Urothelium cell line (cell line): ENCODE data around the gene TNRC6C.
"Not testable (repeated sequence)": the region's sequence is repeated elsewhere in the genome, so short reads cannot be mapped to it uniquely, and the experiment has no call there.

Experiments
- DNase-seq: peaks from one replicate; pipeline ENCODE4 v3.0.0; 2011; ENCODE audit warnings: low spot score, mixed read lengths
- FAIRE-seq: peaks from 2 replicates; lab custom pipeline; 2011; peaks lifted over from hg19 to GRCh38; lab: Jason Lieb, UNC

TNRC6C gene

GRCh38 chr17:77959926-77960521 lies 1.5 kb downstream of the TNRC6C start:
- FAIRE-seq (no peak), DNase-seq (peak; percentile 40)

DNA sequence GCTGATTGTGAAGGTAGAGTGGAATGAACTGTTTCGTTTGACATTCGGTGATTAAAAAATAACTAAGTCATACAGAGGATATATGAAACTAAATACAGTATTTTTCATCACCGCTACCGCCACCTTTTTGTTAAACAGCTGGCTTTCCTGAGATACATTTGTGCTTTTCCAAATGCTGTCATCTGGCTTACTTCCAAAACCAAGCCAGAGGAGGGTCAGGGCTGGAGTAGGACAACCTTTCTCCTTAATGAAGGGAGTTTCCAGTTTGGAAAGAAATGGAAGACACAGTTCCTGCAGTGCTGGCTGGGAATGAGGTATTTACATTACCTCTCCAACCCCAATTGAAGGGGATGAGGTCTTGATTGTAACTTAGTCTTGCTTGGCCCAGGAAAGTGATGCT lies 3.2 kb downstream of the TNRC6C start:
- FAIRE-seq: no peak
- no peak for DNase-seq

GRCh38 chr17:77962348-77962747 lies 3.8 kb downstream of the TNRC6C start:
- DNase-seq (no peak), FAIRE-seq (no peak)

DNA sequence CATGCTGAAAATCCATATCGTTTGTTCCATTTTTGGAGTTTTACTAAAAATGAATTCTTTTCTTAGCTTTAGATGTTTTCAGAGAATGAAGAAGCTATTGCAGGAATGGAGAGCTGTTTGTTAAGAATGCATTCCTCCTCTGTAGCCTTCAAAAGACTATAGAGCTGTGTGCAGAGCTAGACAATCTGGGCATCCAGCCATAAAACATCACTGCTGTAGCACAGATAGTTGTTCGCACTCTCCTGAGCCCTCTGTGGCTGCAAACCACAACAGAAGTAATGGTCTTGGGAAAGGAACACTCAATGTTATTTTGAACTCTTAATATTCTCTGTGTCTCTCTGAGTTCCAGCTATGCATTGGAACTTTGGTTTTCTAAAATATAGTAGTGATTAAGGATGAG lies 4.9 kb downstream of the TNRC6C start:
- FAIRE-seq: no peak
- DNase-seq: peak; percentile 62

DNA sequence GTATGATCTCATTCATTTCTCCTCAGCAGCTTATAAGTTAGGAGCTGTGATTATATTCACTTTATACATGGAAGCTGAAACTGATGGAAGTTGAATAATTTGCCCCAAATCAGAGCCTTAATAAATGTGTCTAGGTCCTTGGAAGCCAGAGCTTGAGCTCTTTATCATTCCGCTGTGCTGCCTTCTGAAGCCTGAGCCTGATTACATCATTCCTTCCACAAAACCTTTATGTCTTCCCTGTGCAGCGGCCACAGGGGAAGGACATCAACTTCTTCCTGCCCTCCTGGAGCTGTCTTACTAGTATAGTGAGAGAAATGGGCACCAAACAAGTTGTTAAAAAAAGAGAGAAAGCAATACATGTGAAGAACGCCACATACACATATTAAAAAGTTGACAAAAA lies 6.8 kb downstream of the TNRC6C start:
- FAIRE-seq (no peak), DNase-seq (no peak)

DNA sequence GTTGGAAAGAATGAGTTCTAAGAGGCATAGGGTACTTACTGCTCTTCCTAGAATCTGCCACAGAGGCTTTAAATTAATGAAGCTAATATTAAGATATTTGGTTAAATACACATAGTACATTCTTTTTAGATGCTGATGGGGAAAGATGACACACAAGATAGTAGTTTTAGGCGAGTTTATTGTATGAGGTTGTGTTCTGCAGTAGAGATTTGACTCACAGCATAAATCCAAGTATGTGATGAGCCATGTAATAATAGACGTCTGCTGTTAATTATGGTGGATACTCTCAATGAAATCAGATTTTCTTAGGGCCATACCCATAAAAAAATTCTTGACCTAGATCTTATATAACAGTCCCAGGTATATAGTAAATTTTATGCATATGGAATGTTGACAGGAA lies 8.0 kb downstream of the TNRC6C start:
- DNase-seq (no peak), FAIRE-seq (no peak)

- FAIRE-seq (no peak), DNase-seq (no peak)
Measured at GRCh38 chr17:77968788-77969187, 10.3 kb downstream of the TNRC6C start.

DNA sequence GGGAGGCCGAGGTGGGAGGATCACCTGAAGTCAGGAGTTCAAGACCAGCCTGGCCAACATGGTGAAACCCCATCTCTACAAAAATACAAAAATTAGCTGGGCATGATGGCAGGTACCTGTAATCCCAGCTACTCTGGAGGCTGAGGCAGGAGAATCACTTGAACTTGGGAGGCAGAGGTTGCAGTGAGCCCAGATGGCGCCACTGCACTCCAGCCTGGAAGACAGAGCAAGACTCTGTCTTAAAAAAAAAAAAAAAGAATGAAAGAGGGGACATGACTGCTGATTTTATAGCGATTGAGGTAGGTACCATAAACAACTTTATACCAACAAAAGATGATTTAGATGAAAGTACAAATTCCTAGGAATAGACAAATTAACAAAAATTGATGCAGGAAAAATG lies 13.8 kb downstream of the TNRC6C start:
- FAIRE-seq, DNase-seq: not testable (repeated sequence)

GRCh38 chr17:77973953-77974352 lies 15.4 kb downstream of the TNRC6C start:
- FAIRE-seq: no peak

GRCh38 chr17:77974396-77974795 lies 15.9 kb downstream of the TNRC6C start:
- DNase-seq (no peak), FAIRE-seq (no peak)

More at GRCh38 chr17:77973953-77974352, 15.4 kb downstream of the TNRC6C start:
- no peak for DNase-seq

DNA sequence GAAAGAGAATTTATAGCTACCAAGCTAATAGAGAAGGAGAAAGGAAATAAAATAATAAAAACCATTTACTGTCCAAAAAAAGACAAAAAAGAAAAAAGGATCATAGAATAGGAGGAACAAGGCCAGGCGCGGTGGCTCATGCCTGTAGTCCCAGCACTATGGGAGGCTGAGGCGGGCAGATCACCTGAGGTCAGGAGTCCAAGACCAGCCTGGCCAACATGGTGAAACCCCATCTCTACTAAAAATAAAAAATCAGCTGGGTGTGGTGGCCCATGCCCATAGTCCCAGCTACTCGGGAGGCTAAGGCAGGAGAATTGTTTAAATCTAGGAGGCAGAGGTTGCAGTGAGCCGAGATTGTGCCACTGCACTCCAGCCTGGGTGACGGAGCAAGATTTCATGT lies 23.9 kb downstream of the TNRC6C start:
- not testable (repeated sequence) for DNase-seq, FAIRE-seq

DNA sequence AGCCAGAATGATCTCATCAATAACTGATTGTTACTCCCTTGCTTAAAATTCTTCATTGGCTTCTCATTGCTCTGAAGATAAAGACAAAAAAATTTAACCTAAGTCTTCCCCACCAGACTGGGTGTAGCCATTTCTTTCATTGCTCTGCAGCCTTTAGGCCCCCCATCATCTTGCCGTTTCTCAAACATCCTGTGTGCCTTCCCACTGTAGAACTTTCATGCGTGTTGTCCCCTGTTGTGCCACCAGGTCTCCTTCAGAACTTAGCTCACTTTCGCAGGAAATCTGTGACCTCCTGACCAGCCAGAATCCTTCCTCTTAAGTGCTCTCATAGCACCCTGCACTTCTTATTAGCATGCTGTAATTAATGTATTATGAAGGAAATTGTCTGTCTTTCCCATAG lies 31.8 kb downstream of the TNRC6C start:
- no peak for DNase-seq
- peak; percentile 50 for FAIRE-seq

GRCh38 chr17:77993735-77994134 lies 35.2 kb downstream of the TNRC6C start:
- FAIRE-seq, DNase-seq: not testable (repeated sequence)

DNA sequence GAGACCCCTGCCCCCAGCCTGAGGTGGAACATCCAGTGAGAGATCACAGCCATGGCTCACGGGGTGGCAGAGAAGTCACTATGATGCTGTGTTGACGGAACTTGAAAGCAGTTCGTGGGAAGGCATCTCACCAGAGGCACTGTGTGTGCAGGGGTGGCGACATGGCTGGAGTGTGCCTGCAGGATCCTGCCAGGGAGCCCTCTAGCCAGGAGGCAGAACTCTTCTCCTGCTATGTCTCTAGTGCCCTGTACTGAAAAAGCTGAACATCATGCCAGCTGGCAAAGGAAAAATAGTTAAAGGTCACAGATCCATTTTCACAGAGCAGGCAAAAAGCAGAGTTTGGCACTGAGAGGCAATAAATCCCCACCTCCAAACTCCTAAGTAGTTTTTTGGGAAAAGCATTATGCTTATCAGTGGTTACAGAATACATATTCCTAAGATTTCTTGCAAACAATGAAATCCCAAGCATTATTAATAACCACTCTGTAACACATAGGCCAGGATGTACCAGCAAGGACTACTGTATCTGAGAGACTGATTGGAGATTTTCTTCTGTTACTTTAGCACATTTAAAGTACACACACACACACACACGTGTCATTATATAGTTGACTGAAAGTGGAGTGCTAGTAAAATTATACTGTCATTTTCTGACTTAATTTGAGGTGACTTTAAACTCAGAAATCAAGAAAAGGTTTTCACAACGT lies 36.8 kb downstream of the TNRC6C start:
- DNase-seq: no peak
- peak; percentile 73 for FAIRE-seq

GRCh38 chr17:77996256-77996655 lies 37.8 kb downstream of the TNRC6C start:
- FAIRE-seq (no peak), DNase-seq (no peak)

- peak; percentile 80 for FAIRE-seq
- peak; percentile 25 for DNase-seq
Measured at GRCh38 chr17:77999413-78000173, 41.1 kb downstream of the TNRC6C start.

DNA sequence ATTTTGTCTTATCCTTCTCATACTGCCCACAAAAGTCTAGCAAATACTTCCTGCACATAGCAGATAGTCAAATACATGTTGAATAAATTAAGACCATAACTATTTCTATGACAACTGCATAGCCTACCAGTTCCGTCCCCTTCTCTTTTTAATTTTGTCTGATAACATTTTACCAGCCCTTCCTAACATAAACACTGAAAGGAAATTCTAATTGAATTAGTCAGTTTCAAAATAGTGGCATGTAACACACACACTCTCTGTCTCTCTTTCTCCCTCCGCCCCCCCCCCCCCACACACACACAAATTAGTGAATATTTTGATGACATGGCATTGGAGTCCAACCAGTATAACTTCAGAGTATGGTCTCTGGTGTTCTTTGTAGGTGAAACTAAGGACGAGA lies 41.8 kb downstream of the TNRC6C start:
- FAIRE-seq (no peak), DNase-seq (no peak)

DNA sequence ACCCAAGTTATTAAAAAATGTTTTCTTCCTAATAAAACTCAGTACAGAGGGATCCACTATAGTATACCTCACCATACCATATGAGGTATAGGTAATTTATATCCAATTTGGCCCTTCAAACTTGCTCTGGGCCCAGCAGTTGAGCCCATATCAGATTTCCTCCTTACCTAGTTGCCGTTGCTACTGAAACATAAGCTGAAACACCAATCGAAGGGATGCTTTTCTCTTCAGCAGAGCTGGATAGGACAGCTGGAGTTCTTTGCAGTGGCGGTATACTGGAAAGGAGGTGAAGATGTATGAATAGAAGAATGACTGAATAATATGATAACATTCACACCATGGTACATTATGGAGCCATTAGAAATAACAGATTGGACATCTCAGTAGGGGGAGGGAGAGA lies 42.7 kb downstream of the TNRC6C start:
- no peak for DNase-seq
- peak; percentile 17 for FAIRE-seq

DNA sequence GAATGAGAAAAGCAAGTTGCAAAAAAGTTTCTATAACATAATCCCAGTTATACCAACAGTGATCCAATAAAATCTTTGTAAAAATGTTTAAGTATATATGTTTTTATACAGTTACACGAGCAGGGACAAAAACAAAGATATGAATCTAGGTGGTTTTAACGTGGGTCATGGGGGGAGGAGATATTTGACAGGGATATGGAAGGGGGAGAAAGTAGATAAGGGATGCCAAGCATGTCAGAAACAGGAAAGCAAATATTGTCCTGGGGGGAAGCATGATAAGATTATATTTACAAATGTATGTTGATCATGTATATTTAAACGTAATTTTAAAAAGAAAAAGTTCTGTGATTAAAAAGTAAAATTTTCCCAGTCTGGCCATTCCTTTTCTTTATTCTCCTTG lies 43.1 kb downstream of the TNRC6C start:
- no peak for FAIRE-seq

DNA sequence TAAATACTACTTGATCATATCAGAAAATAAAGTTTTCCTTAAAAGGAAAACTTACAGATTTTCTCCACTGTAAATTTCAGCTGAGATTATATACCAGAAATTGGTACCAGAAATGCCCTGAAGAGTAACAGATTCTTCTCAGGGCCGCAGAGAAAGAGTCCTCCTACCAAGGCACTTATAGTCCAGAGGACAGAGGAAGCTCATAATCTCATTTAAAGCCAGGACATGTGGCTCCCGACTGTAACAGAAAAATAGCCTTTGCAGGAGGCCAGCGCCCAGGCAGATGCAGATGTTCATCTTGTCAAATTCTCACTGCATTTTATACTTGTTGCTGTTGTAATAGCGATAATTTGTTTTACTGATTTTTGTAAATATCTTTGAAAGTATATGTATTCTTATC lies 43.7 kb downstream of the TNRC6C start:
- DNase-seq: no peak
- FAIRE-seq: no peak

More for the DNA sequence above, 43.1 kb downstream of the TNRC6C start:
- no peak for DNase-seq

- no peak for FAIRE-seq
- DNase-seq: no peak
Measured at GRCh38 chr17:78005452-78006171, 47.1 kb downstream of the TNRC6C start.
